GM21737 (cell line): ENCODE measurements around the gene ANGPTL7.
"Not testable (repeated sequence)": the region's sequence is repeated elsewhere in the genome, so short reads cannot be mapped to it uniquely, and the experiment has no call there.

ENCODE experiments used
- ATAC-seq: cut with Tn5 transposase; IDR thresholded peaks from one replicate; pipeline ENCODE4 v1.9.1; 2021; ENCODE audit warnings: mild to moderate bottlenecking, moderate library complexity; ENCODE audit not compliant: unreplicated experiment

ANGPTL7 gene

GRCh38 chr1:11188858-11189451, at the start of gene ANGPTL7:
TSS of gene ANGPTL7 (plus strand) at chr1:11189355. CDS start at chr1:11189580, 225 bp downstream.
- no peak for ATAC-seq

- no peak for ATAC-seq
Measured at GRCh38 chr1:11142618-11143391, 46.4 kb upstream of the ANGPTL7 start.

- ATAC-seq, result no peak
Measured at GRCh38 chr1:11143401-11143800, 45.8 kb upstream of the ANGPTL7 start.

- no peak for ATAC-seq
Measured at GRCh38 chr1:11143907-11144306, 45.2 kb upstream of the ANGPTL7 start.

- ATAC-seq, result no peak
Measured at GRCh38 chr1:11144570-11145256, 44.4 kb upstream of the ANGPTL7 start.

- no peak for ATAC-seq
Measured at GRCh38 chr1:11145741-11146140, 43.4 kb upstream of the ANGPTL7 start.

- no peak for ATAC-seq
Measured at GRCh38 chr1:11147197-11147770, 41.9 kb upstream of the ANGPTL7 start.

- ATAC-seq, result no peak
Measured at GRCh38 chr1:11150326-11150725, 38.8 kb upstream of the ANGPTL7 start.

- ATAC-seq, result no peak
Measured at GRCh38 chr1:11151114-11151513, 38.0 kb upstream of the ANGPTL7 start.

GRCh38 chr1:11151826-11152612, 37.1 kb upstream of the ANGPTL7 start:
- ATAC-seq, result no peak

GRCh38 chr1:11152755-11153154, 36.4 kb upstream of the ANGPTL7 start:
- no peak for ATAC-seq

GRCh38 chr1:11153184-11153583, 36.0 kb upstream of the ANGPTL7 start:
- ATAC-seq, result no peak

GRCh38 chr1:11156441-11156840, 32.7 kb upstream of the ANGPTL7 start:
- ATAC-seq, result no peak

GRCh38 chr1:11156963-11157362, 32.2 kb upstream of the ANGPTL7 start:
- ATAC-seq, result no peak

- no peak for ATAC-seq
Measured at GRCh38 chr1:11157394-11157793, 31.8 kb upstream of the ANGPTL7 start.

- ATAC-seq, result no peak
Measured at GRCh38 chr1:11157867-11158266, 31.3 kb upstream of the ANGPTL7 start.

- ATAC-seq, result no peak
Measured at GRCh38 chr1:11158291-11158690, 30.9 kb upstream of the ANGPTL7 start.

- ATAC-seq, result no peak
Measured at GRCh38 chr1:11158720-11159321, 30.3 kb upstream of the ANGPTL7 start.

GRCh38 chr1:11162752-11163151, 26.4 kb upstream of the ANGPTL7 start:
- ATAC-seq, result not testable (repeated sequence)

- ATAC-seq, result not testable (repeated sequence)
Measured at GRCh38 chr1:11166744-11167143, 22.4 kb upstream of the ANGPTL7 start.
